Measurements from ENCODE around the gene ASB2.

- TF ChIP-seq POLR2AphosphoS5 (IDR thresholded peaks at IDR 0.05) (no peak), CTCF (IDR thresholded peaks at IDR 0.05 in 8 of 11, conservative IDR thresholded peaks at IDR 0.05 in 3 of 11) (no peak), POLR2A (IDR thresholded peaks at IDR 0.05) (no peak)
Observed at GRCh38 chr14:93925374-93925895, 50.9 kb downstream of the ASB2 start.
